Hepatocyte (in vitro differentiated cells): Measurements from ENCODE around the gene CAMKMT.

ENCODE experiments used
- CTCF ChIP-seq: fragments of 200-600 bp; sonication (generic); IDR thresholded peaks from 2 replicates; pipeline ENCODE4 v1.5.1; 2016; ENCODE audit warnings: antibody characterized with exemption, mild to moderate bottlenecking; ENCODE audit not compliant: poor library complexity
- EZH2phosphoT487 ChIP-seq: fragments of 200-600 bp; sonication (generic); IDR thresholded peaks from one replicate; pipeline ENCODE4 v1.6.1; 2018; ENCODE audit warnings: antibody characterized with exemption, mild to moderate bottlenecking, low read depth, moderate library complexity; ENCODE audit not compliant: unreplicated experiment, severe bottlenecking

GRCh38 chr2:44723921-44724320 is 362.2 kb downstream of the CAMKMT start:
- TF ChIP-seq CTCF (no peak), EZH2phosphoT487 (no peak)
